ENCODE data around the gene UBL3. TPM values are rescaled to one million over a fixed set of nuclear protein-coding genes. Genes with fewer than 3 reads are reported as not detected.

Gene UBL3
- polyA plus RNA-seq, 1 donor (not counting 4 experiments of a cell fraction or from before 2014, with no cell fraction given) = 10.5 TPM

- FAIRE-seq (no peak), DNase-seq (ENCODE audit: low read depth, low spot score) (no peak)
- Histone ChIP-seq H3K9ac (ENCODE audit: control insufficient read depth, extremely low read depth, insufficient read depth, low read length) (no peak overlapping the region), H3K27ac (ENCODE audit: control insufficient read depth, insufficient read depth, low read length) (no peak overlapping the region), H3K27me3 (ENCODE audit: control insufficient read depth, extremely low read depth, insufficient read depth, low read length) (no peaks in the 10 kb centered on the region), H4K20me1 (ENCODE audit: control insufficient read depth, extremely low read depth, insufficient read depth, low read length) (no peaks in the 10 kb centered on the region), H3K36me3 (ENCODE audit: control insufficient read depth in 2 of 2, extremely low read depth in 1 of 2, insufficient read depth in 2 of 2, low read length in 2 of 2) (no peaks in the 10 kb centered on the region), H2AFZ (ENCODE audit: control insufficient read depth, low read length) (no peak overlapping the region), H3K9me3 (ENCODE audit: control insufficient read depth, low read depth, low read length) (no peaks in the 10 kb centered on the region), H3K79me2 (ENCODE audit: control insufficient read depth, insufficient read depth, low read length) (peaks cover 2% of the 10 kb centered on the region), H3K4me2 (ENCODE audit: control insufficient read depth, extremely low read depth, insufficient read depth, low read depth, low read length) (no peak overlapping the region), H3K4me3 (ENCODE audit: control insufficient read depth in 2 of 3, extremely low read depth in 1 of 3, insufficient read depth in 2 of 3, low read depth in 1 of 3, low read length in 3 of 3) (no peak overlapping the region), H3K9me1 (ENCODE audit: control insufficient read depth, extremely low read depth, insufficient read depth, low read length) (no peaks in the 10 kb centered on the region), H3K4me1 (ENCODE audit: control insufficient read depth, extremely low read depth, insufficient read depth, low read length) (no peaks in the 10 kb centered on the region)
- dilution Hi-C loops (cut with MboI; ENCODE audit: extremely low pct_ligation_motif_present, low sequenced_read_pairs) = no loop called here
- TF ChIP-seq EZH2 (IDR thresholded peaks at IDR 0.05; ENCODE audit: low read length) (no peak), CTCF (optimal IDR thresholded peaks at IDR 0.05 in 1 of 3, IDR thresholded peaks at IDR 0.05 in 1 of 3, conservative IDR thresholded peaks at IDR 0.05 in 1 of 3; ENCODE audit: extremely low read depth in 1 of 3, insufficient read depth in 2 of 3, low read length in 3 of 3) (no peak)
Measured at GRCh38 chr13:29791508-29791907, 58.9 kb downstream of the UBL3 start.

- no peak for FAIRE-seq
- TF ChIP-seq CTCF (optimal IDR thresholded peaks at IDR 0.05 in 1 of 3, IDR thresholded peaks at IDR 0.05 in 1 of 3, conservative IDR thresholded peaks at IDR 0.05 in 1 of 3; ENCODE audit: extremely low read depth in 1 of 3, insufficient read depth in 2 of 3, low read length in 3 of 3) = no peak
- no peak for TF ChIP-seq EZH2 (IDR thresholded peaks at IDR 0.05; ENCODE audit: low read length)
Measured at GRCh38 chr13:29786698-29787097, 63.7 kb downstream of the UBL3 start.

More at GRCh38 chr13:29786698-29787097, 63.7 kb downstream of the UBL3 start:
- Histone ChIP-seq H3K27ac (ENCODE audit: control insufficient read depth, insufficient read depth, low read length) (no peak overlapping the region), H4K20me1 (ENCODE audit: control insufficient read depth, extremely low read depth, insufficient read depth, low read length) (no peaks in the 10 kb centered on the region), H3K27me3 (ENCODE audit: control insufficient read depth, extremely low read depth, insufficient read depth, low read length) (no peaks in the 10 kb centered on the region), H3K9me3 (ENCODE audit: control insufficient read depth, low read depth, low read length) (no peaks in the 10 kb centered on the region), H3K4me2 (ENCODE audit: control insufficient read depth, extremely low read depth, insufficient read depth, low read depth, low read length) (no peak overlapping the region), H3K4me1 (ENCODE audit: control insufficient read depth, extremely low read depth, insufficient read depth, low read length) (no peaks in the 10 kb centered on the region), H3K79me2 (ENCODE audit: control insufficient read depth, insufficient read depth, low read length) (no peaks in the 10 kb centered on the region), H3K4me3 (ENCODE audit: control insufficient read depth in 2 of 3, extremely low read depth in 1 of 3, insufficient read depth in 2 of 3, low read depth in 1 of 3, low read length in 3 of 3) (no peak overlapping the region), H3K36me3 (ENCODE audit: control insufficient read depth in 2 of 2, extremely low read depth in 1 of 2, insufficient read depth in 2 of 2, low read length in 2 of 2) (no peaks in the 10 kb centered on the region), H3K9ac (ENCODE audit: control insufficient read depth, extremely low read depth, insufficient read depth, low read length) (no peak overlapping the region), H3K9me1 (ENCODE audit: control insufficient read depth, extremely low read depth, insufficient read depth, low read length) (no peaks in the 10 kb centered on the region), H2AFZ (ENCODE audit: control insufficient read depth, low read length) (no peak overlapping the region)
- dilution Hi-C loops (cut with MboI; ENCODE audit: extremely low pct_ligation_motif_present, low sequenced_read_pairs) = no loop called here
- no peak for DNase-seq (ENCODE audit: low read depth, low spot score)
